BE2C (cell line): ENCODE measurements around the gene MRTFA.

Source experiments
- DNase-seq: peaks from one replicate; pipeline ENCODE4 v3.0.0-alpha.2; 2020
- H3K27me3 ChIP-seq: fragments of 250-450 bp; sonication (Bioruptor Pico); 2 replicates; pipeline ENCODE4 v1.5.1; 2020; ENCODE audit warnings: mild to moderate bottlenecking
- H3K36me3 ChIP-seq: fragments of 250-450 bp; sonication (Bioruptor Pico); 2 replicates; pipeline ENCODE4 v1.5.1; 2020; ENCODE audit warnings: mild to moderate bottlenecking
- H3K4me1 ChIP-seq: fragments of 250-450 bp; sonication (Bioruptor Pico); 2 replicates; pipeline ENCODE4 v1.5.1; 2020
- H3K4me3 ChIP-seq: 2 replicates; pipeline ENCODE4 v1.5.1; 2011; ENCODE audit warnings: low read depth, low read length
- H3K9me3 ChIP-seq: fragments of 250-450 bp; sonication (Bioruptor Pico); 2 replicates; pipeline ENCODE4 v1.5.1; 2020
- TF ChIP-seq, protein P1 (sequence below): IDR thresholded peaks from 2 replicates; pipeline ENCODE4 v1.5.1; 2012; ENCODE audit warnings: mild to moderate bottlenecking, low read depth, low read length

Gene MRTFA

GRCh38 chr22:40654522-40655167, 18.1 kb upstream of the MRTFA start:
- TF ChIP-seq, protein P1, sequence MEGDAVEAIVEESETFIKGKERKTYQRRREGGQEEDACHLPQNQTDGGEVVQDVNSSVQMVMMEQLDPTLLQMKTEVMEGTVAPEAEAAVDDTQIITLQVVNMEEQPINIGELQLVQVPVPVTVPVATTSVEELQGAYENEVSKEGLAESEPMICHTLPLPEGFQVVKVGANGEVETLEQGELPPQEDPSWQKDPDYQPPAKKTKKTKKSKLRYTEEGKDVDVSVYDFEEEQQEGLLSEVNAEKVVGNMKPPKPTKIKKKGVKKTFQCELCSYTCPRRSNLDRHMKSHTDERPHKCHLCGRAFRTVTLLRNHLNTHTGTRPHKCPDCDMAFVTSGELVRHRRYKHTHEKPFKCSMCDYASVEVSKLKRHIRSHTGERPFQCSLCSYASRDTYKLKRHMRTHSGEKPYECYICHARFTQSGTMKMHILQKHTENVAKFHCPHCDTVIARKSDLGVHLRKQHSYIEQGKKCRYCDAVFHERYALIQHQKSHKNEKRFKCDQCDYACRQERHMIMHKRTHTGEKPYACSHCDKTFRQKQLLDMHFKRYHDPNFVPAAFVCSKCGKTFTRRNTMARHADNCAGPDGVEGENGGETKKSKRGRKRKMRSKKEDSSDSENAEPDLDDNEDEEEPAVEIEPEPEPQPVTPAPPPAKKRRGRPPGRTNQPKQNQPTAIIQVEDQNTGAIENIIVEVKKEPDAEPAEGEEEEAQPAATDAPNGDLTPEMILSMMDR = peak; percentile 34
- Histone ChIP-seq H3K4me3 (peak overlapping the region; percentile 34; the same call in 1 of the 2 replicates), H3K9me3 (no peaks in the 10 kb centered on the region), H3K36me3 (no peaks in the 10 kb centered on the region), H3K4me1 (peaks cover 15% of the 10 kb centered on the region), H3K27me3 (no peaks in the 10 kb centered on the region)
- peak; percentile 74 for DNase-seq

- no peaks in the 10 kb centered on the region for H3K27me3 ChIP-seq
- TF ChIP-seq, protein P1 = no peak
- no peaks in the 10 kb centered on the region for H3K9me3 ChIP-seq
- no peaks in the 10 kb centered on the region for H3K36me3 ChIP-seq
- peaks cover 15% of the 10 kb centered on the region for H3K4me1 ChIP-seq
- H3K4me3 ChIP-seq = no peak overlapping the region
- DNase-seq = no peak
Measured at GRCh38 chr22:40653361-40653760, 16.8 kb upstream of the MRTFA start.

DNA sequence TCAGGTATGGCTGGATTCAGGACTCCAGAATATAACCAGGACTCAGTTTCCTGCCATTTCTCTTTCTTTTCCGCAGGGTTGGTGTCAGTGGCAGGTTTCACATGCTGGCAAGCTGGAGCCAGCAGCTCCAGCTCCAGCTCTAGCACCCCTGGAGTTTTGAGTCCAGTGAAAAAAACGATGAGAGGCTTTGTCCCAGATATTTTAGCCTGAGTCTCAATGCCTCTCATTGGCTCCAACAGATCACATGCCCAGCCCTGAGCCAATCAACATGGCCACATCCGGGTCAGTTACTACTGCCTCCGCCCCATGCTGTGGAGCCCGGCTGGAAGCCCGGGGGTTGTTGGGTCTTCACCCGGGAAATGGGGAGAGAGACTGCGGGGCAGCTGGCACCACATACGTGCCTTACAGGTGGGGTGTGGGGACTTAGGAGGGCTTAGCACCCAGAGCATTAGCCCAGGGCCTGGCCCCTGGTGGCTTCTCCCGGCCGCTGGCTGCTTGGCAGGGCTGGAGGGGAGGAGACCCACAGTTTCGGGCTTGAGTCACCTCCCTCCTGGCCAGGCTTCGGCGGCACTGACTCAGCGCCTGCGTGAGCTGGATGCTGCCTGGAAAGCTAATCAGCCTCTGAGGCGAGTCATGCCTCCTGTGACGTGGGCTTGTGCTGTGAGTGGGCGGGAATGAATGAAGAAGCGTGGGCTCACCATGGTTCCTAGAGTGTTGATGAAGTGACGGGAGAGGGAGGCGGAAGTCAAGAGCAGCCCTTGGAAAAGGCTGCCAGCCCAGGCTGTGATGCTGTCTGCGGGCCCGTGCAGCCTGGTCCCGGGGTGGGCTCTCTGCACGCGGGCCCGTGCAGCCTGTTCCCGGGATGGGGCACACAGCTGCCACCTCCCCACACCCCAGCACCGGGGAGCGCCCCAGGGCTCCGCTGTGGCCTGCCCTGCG, 15.3 kb upstream of the MRTFA start:
- H3K4me3 ChIP-seq = peak overlapping the region; percentile 84
- H3K27me3 ChIP-seq = no peaks in the 10 kb centered on the region
- peaks cover 15% of the 10 kb centered on the region for H3K4me1 ChIP-seq
- TF ChIP-seq, protein P1 = no peak
- H3K9me3 ChIP-seq = no peaks in the 10 kb centered on the region
- peak; percentile 94 for DNase-seq
- H3K36me3 ChIP-seq = no peaks in the 10 kb centered on the region

DNA sequence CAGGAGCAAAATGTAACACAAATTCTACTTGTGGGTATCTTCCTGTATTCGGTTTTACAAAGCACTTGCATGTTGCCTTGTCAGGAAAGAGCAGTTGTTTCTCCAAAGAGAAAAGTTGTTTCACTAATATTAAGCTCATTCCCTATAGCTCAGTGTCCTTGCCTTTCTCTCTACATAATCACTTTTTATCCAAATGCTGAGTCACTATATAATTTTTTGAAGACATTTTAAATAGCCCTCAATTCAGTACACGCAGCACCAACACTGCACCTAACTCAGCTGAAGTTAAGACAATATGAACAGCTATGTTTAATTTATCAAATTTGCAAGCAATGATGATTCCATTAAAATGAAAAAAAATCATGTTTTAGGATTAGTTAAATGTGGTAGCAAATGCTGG, 14.5 kb upstream of the MRTFA start:
- DNase-seq = no peak
- Histone ChIP-seq H3K36me3 (no peaks in the 10 kb centered on the region), H3K9me3 (no peaks in the 10 kb centered on the region), H3K4me1 (peaks cover 15% of the 10 kb centered on the region), H3K4me3 (peak overlapping the region; percentile 84), H3K27me3 (no peaks in the 10 kb centered on the region)
- TF ChIP-seq, protein P1 = no peak

DNA sequence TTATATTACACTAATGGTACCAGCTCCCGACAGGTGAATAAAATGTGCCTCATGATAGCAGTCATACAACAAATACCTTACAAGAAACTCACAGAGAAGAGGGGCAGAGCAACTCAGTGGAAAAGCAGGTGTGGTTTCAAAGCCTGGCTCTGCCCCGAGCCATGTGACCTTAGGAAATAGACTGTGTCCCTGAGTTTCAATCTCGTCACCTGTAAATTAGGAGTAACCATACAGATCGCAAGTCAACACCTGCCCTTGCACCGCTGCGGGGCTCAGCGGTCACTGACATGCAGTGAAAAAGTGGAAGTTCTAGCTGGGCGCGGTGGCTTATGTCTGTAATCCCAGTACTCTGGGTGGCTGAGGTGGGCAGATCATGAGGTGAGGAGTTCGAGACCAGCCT, 11.9 kb upstream of the MRTFA start:
- no peaks in the 10 kb centered on the region for H3K36me3 ChIP-seq
- no peaks in the 10 kb centered on the region for H3K9me3 ChIP-seq
- H3K27me3 ChIP-seq = no peaks in the 10 kb centered on the region
- DNase-seq = no peak
- H3K4me3 ChIP-seq = no peak overlapping the region
- no peaks in the 10 kb centered on the region; the same call in none of the 2 replicates for H3K4me1 ChIP-seq
- TF ChIP-seq, protein P1 = no peak
